Heart right ventricle (tissue), 16 donors: ENCODE measurements around the gene CAMK4. TPM values are rescaled to one million over a fixed set of nuclear protein-coding genes. Genes with fewer than 3 reads are reported as not detected.

Source experiments
- ATAC-seq, 8 donors: fragments of 200-7000 bp; cut with Tn5 transposase; one replicate each; pipeline ENCODE4 v1.9.1; 2020; ENCODE audit warnings: mild to moderate bottlenecking in 8 of 8, moderate library complexity in 8 of 8, moderate number of reproducible peaks in 1 of 8
- DNase-seq, 2 donors: peaks; one replicate each; pipeline ENCODE4 v3.0.0-alpha.2; 2020
- H3K27ac ChIP-seq, 10 donors: fragments of 200-600 bp; sonication (generic) in 2 of 10; one replicate each; pipeline versions ENCODE4 v1.5.0 to v1.8.0; 2020 to 2022; ENCODE audit warnings: mild to moderate bottlenecking in 3 of 10
- H3K27me3 ChIP-seq, 7 donors: fragments of 200-600 bp; one replicate each; pipeline ENCODE4 v1.8.0; 2021 to 2022; ENCODE audit warnings: mild to moderate bottlenecking in 2 of 7
- H3K36me3 ChIP-seq, 9 donors: fragments of 200-600 bp; sonication (generic) in 1 of 9; one replicate each; pipeline versions ENCODE4 v1.5.0 to v1.8.0; 2020 to 2022; ENCODE audit warnings: mild to moderate bottlenecking in 2 of 9
- H3K4me1 ChIP-seq, 9 donors: fragments of 200-600 bp; sonication (generic) in 1 of 9; one replicate each; pipeline versions ENCODE4 v1.5.0 to v1.8.0; 2020 to 2022; ENCODE audit warnings: mild to moderate bottlenecking in 4 of 9
- H3K4me3 ChIP-seq, 10 donors: fragments of 200-600 bp; sonication (generic) in 2 of 10; one replicate each; pipeline versions ENCODE4 v1.5.0 to v1.8.0; 2020 to 2022; ENCODE audit warnings: mild to moderate bottlenecking in 7 of 10, moderate library complexity in 2 of 10
- H3K9me3 ChIP-seq, 11 donors: fragments of 200-600 bp in 10 of 11; sonication (generic) in 2 of 11; one replicate each; pipeline versions ENCODE4 v1.5.0 to v1.8.0; 2013 to 2022; ENCODE audit warnings: mild to moderate bottlenecking in 2 of 11, control low read depth in 1 of 11, moderate library complexity in 1 of 11
- CTCF ChIP-seq, 9 donors: fragments of 200-600 bp; sonication (generic) in 2 of 9; IDR thresholded peaks; one replicate each; pipeline versions ENCODE4 v1.5.0 to v1.8.0; 2021 to 2022; ENCODE audit warnings: antibody characterized with exemption in 9 of 9, mild to moderate bottlenecking in 5 of 9, moderate library complexity in 1 of 9
- WGBS, 2 donors: extraction: QIAGEN DNeasy Blood & Tissue Kit; methylation state at CpG; one replicate each; pipeline ENCODE4 v1.1.7; 2013; ENCODE audit warnings: inconsistent platforms in 1 of 2; 5-methylcytosine and 5-hydroxymethylcytosine counted together
- intact Hi-C, 10 donors: fragments of 100-400 bp; cut with DNase I; formaldehyde crosslinking; loops; one replicate each; pipeline versions ENCODE4 v1.11.1 to v1.14.2; 2022
- polyA plus RNA-seq, 2 donors: library from polyadenylated mRNA; stranded (reverse); fragments of 200-250 nt; gene quantifications; one replicate each; pipeline ENCODE4 v1.2.3, GENCODE V29; 2013
- total RNA-seq, 10 donors: library from RNA; stranded (reverse); fragmentation: NEBNext Ultra II Directional in 3 of 10; extraction: Animal tissue kit (Norgen Biotek cat#: 25700) in 3 of 10; gene quantifications; one replicate each; pipeline versions ENCODE4 v1.2.1 to v1.2.4, GENCODE V29; 2021 to 2023
- donor health status: Arrhythmogenic right ventricular cardiomyopathy.
- donor health status: ischemic (EF 13 %, LVEDD 7.1; RV severe dilation, severe dysfunction).
- donor health status: healthy with polysubstance abuse.
- donor health status: DM: no; HTN: yes; CAD: no.
- donor health status: DM: no; HTN: no; CAD: no.
- donor health status: ischemic (EF 25% LVEDD 6.9; RV normal size, moderate dysfunction).
- donor health status: ischemic (EF 25% LVEDD 5.7; RV mildly dilated, moderate dysfunction).
- donor health status: healthy.
- donor health status: DM: yes; HTN: yes; CAD: no.
- donor health status: Ischemic cardiomyopathy.
- donor health status: ischemic (EF 35%, LVEDD 5.7; RV mildly dilated, moderate dysfunction).
- donor health status: nonischemic (EF 11% LVEDD 7.7; RV severe dilation, severe dysfunction).
- donor health status: DM: yes; HTN: yes; CAD: no.
- donor health status: PGD.
- donor health status: ischemic (EF 29% LVEDD 5.4; RV normal size, mild dysfunction).
- donor health status: nonischemic (EF 23%, LVEDD 6.1; RV moderate dilation, normal function).

Gene CAMK4
- total and polyA plus RNA-seq, 12 donors, result 0.02 to 2.0 (median 0.34) TPM; not detected in 1

DNA sequence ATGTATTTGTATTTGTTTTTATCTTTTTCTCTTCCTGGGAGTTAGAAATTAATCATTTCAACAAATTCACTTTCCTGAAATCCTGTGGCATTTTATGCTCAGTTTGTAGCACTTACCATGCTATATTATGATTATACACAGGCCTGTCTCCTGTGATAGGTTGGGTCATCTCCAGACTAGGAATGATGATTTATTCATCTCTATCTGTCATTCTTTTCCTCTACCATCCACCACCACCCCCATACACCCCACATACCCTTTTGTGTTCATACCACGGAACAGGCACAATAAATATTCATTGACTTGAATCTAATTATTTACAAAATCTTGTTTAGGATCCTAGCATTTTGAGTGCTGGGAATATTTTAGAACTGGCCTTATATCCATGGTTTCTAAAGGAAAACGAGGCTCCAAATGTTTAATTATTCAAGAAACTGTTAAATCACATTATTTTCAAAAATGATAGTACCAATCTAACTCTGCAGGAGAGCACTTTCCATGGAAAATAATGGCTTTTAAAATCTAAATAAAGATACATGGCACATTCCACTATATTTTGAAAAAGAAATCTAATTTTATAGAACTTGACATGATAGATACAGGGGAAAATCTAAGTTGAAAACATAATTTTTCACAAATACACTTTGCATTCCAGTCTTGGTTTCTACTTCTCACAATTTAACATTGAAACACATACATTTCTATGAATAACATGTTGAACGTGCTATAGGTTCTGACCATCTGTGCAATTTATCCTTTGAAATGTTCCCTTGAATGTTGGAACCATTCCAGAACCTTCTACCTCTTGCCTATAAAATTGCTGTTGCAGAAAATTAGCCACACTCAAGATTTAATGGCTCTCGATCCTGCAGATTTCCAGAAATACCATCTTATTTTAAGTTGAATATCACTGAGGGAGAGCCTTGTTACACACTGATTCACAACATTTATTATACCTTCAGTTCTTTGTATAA lies 198.8 kb downstream of the CAMK4 start:
- H3K4me1 ChIP-seq, result no peaks in the 10 kb centered on the region
- H3K9me3 ChIP-seq, result peaks cover 0 to 2% (median 0%) of the 10 kb centered on the region in 11 donors
- TF ChIP-seq CTCF (IDR thresholded peaks at IDR 0.05), result no peak
- no peaks in the 10 kb centered on the region for H3K27me3 ChIP-seq
- 83 to 86% methylated on average over 4 of the region's 4 CpGs for WGBS, 2 donors
- intact Hi-C loops, result no loop called here
- DNase-seq (no peak), ATAC-seq (no peak)
- H3K4me3 ChIP-seq, result no peak overlapping the region
- H3K36me3 ChIP-seq, result no peaks in the 10 kb centered on the region
- H3K27ac ChIP-seq, result no peak overlapping the region

GRCh38 chr5:111425205-111425604 lies 201.0 kb downstream of the CAMK4 start:
- no peak for TF ChIP-seq CTCF (IDR thresholded peaks at IDR 0.05)
- Histone ChIP-seq H3K27me3 (no peaks in the 10 kb centered on the region), H3K9me3 (peaks cover 0 to 11% (median 0%) of the 10 kb centered on the region in 11 donors), H3K4me1 (no peaks in the 10 kb centered on the region), H3K27ac (no peak overlapping the region), H3K36me3 (no peaks in the 10 kb centered on the region), H3K4me3 (no peak overlapping the region)
- DNase-seq (no peak), ATAC-seq (no peak)
- 85 to 91% methylated on average over 1 of the region's 1 CpG for WGBS, 2 donors
- intact Hi-C loops, result no loop called here

- H3K4me1 ChIP-seq, result no peaks in the 10 kb centered on the region
- no peaks in the 10 kb centered on the region for H3K36me3 ChIP-seq
- H3K9me3 ChIP-seq, result peaks cover 0 to 11% (median 0%) of the 10 kb centered on the region in 11 donors
- no peak overlapping the region for H3K4me3 ChIP-seq
- TF ChIP-seq CTCF (IDR thresholded peaks at IDR 0.05), result no peak
- no peaks in the 10 kb centered on the region for H3K27me3 ChIP-seq
- no peak for ATAC-seq
- no peak for DNase-seq
- WGBS, 2 donors, result 86% methylated on average over 5 of the region's 5 CpGs
- intact Hi-C loops, result no loop called here
- no peak overlapping the region for H3K27ac ChIP-seq
These were observed 203.6 kb downstream of the CAMK4 start for GRCh38 chr5:111427762-111428161.

DNA sequence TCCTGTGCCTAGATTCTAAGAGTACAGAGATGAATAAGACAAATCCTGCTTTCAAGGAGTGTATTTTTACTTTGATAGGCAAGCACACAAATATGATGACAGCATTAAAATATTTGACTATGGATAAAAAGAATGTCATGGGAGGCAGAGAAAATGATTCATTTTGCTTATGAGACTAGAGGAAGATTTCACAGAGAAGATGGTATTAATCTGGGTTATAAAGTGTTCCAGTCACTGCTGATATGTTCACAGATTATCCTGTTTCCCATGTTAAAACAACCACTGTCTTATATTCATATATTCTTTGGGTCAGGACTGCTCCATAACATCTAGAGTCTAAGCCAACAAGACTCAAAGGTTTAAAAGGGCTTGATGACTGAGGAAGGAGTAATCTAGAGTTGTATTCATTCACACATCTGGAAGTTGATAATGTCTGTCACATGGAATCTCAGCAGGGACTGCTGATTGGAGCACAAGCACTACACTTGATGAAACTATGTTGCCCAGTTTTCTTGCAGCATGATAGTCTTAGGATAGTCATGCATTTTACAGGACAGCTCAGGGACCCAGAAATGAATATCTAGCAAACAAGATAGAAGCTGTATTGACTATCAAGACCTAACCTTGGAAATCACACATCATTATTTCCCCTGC lies 208.8 kb downstream of the CAMK4 start:
- TF ChIP-seq CTCF (IDR thresholded peaks at IDR 0.05), result no peak
- Histone ChIP-seq H3K36me3 (no peaks in the 10 kb centered on the region), H3K27ac (no peak overlapping the region), H3K4me1 (no peaks in the 10 kb centered on the region), H3K4me3 (no peak overlapping the region), H3K9me3 (peaks cover 0 to 11% (median 0%) of the 10 kb centered on the region in 11 donors), H3K27me3 (no peaks in the 10 kb centered on the region)
- DNase-seq (no peak), ATAC-seq (no peak)
- intact Hi-C loops, result no loop called here
